ENCODE measurements around the gene UXS1. TPM values are rescaled to one million over a fixed set of nuclear protein-coding genes. Genes with fewer than 3 reads are reported as not detected.

UXS1 gene
- total RNA-seq, 1 experiment from 2014 or later = 49.1 TPM

GRCh38 chr2:106111882-106112571 is 82.1 kb downstream of the UXS1 start:
- ChIA-PET POLR2A (ENCODE audit: unreplicated experiment) (no interaction called here), CTCF (no interaction called here)
- Histone ChIP-seq H3K36me3 (ENCODE audit: low read depth, low read length) (no peaks in the 10 kb centered on the region; the same call in 1 of the 2 replicates), H3K4me3 (ENCODE audit: low read length) (no peak overlapping the region), H3K9me3 (ENCODE audit: low read length) (no peaks in the 10 kb centered on the region), H3F3A (ENCODE audit: low read length, unreplicated experiment) (no peaks in the 10 kb centered on the region), H3K4me2 (ENCODE audit: low read length) (no peak overlapping the region), H3K27me3 (ENCODE audit: low read length) (no peaks in the 10 kb centered on the region), H2AFZ (ENCODE audit: low read length) (no peak overlapping the region), H3K27ac (ENCODE audit: low read length) (no peak overlapping the region), H3K9ac (ENCODE audit: low read length) (no peak overlapping the region), H3K9me2 (replicated peaks; ENCODE audit: low read length) (no peaks in the 10 kb centered on the region), H3K4me1 (ENCODE audit: insufficient read depth, low read length) (peaks cover 25% of the 10 kb centered on the region), H4K20me1 (ENCODE audit: low read length) (no peaks in the 10 kb centered on the region), H3K79me2 (ENCODE audit: low read length) (no peaks in the 10 kb centered on the region)
- DNase-seq (no peak), ATAC-seq (no peak)
- intact Hi-C loops (cut with micrococcal nuclease) = no loop called here
- TF ChIP-seq EZH2 (IDR thresholded peaks at IDR 0.05; ENCODE audit: low read length, unreplicated experiment) (no peak), EZH2phosphoT487 (IDR thresholded peaks at IDR 0.05; ENCODE audit: borderline replicate concordance, low read length) (no peak), CTCF (conservative IDR thresholded peaks at IDR 0.05; ENCODE audit: low read depth, low read length) (no peak)
- BruUV-seq (replicated peaks) = no TSS peak

- Histone ChIP-seq H3K36me3 (ENCODE audit: low read depth, low read length) (no peaks in the 10 kb centered on the region; the same call in 1 of the 2 replicates), H3K27ac (ENCODE audit: low read length) (no peak overlapping the region), H3K79me2 (ENCODE audit: low read length) (no peaks in the 10 kb centered on the region), H3F3A (ENCODE audit: low read length, unreplicated experiment) (no peaks in the 10 kb centered on the region), H3K9me3 (ENCODE audit: low read length) (no peaks in the 10 kb centered on the region), H3K4me3 (ENCODE audit: low read length) (no peak overlapping the region), H3K4me2 (ENCODE audit: low read length) (no peak overlapping the region), H4K20me1 (ENCODE audit: low read length) (no peaks in the 10 kb centered on the region), H3K27me3 (ENCODE audit: low read length) (no peaks in the 10 kb centered on the region), H3K4me1 (ENCODE audit: insufficient read depth, low read length) (peaks cover 14% of the 10 kb centered on the region), H2AFZ (ENCODE audit: low read length) (no peak overlapping the region), H3K9ac (ENCODE audit: low read length) (no peak overlapping the region), H3K9me2 (replicated peaks; ENCODE audit: low read length) (no peaks in the 10 kb centered on the region)
- ChIA-PET CTCF (no interaction called here), POLR2A (ENCODE audit: unreplicated experiment) (no interaction called here)
- DNase-seq = no peak
- intact Hi-C loops (cut with micrococcal nuclease) = loop anchor here (10.0 kb wide), 1 partner anchor 155 kb away; no protein-coding TSS in a partner anchor
- no peak for ATAC-seq
- BruUV-seq (replicated peaks) = no TSS peak
- TF ChIP-seq CTCF (conservative IDR thresholded peaks at IDR 0.05; ENCODE audit: low read depth, low read length) (no peak), EZH2phosphoT487 (IDR thresholded peaks at IDR 0.05; ENCODE audit: borderline replicate concordance, low read length) (no peak), EZH2 (IDR thresholded peaks at IDR 0.05; ENCODE audit: low read length, unreplicated experiment) (no peak)
These were observed 84.3 kb downstream of the UXS1 start for GRCh38 chr2:106109675-106110424.

- H3K27ac ChIP-seq (ENCODE audit: low read length) = no peak overlapping the region
These were observed 85.3 kb downstream of the UXS1 start for GRCh38 chr2:106108791-106109190.

More at GRCh38 chr2:106108791-106109190, 85.3 kb downstream of the UXS1 start:
- H3K9me2 ChIP-seq (replicated peaks; ENCODE audit: low read length) = no peaks in the 10 kb centered on the region
- intact Hi-C loops (cut with micrococcal nuclease) = loop anchor here (1.0 to 10.0 kb wide), 3 partner anchors 48 to 435 kb away; no protein-coding TSS in a partner anchor
- ATAC-seq = no peak
- H3K79me2 ChIP-seq (ENCODE audit: low read length) = no peaks in the 10 kb centered on the region
- peaks cover 11% of the 10 kb centered on the region for H3K4me1 ChIP-seq (ENCODE audit: insufficient read depth, low read length)
- BruUV-seq (replicated peaks) = no TSS peak
- CTCF ChIA-PET = interaction anchor here (0.6 kb wide), 1 partner anchor 54 kb away, joined by 3 read pairs; no protein-coding TSS in a partner anchor
- no peaks in the 10 kb centered on the region for H3K36me3 ChIP-seq (ENCODE audit: low read depth, low read length)
- no peaks in the 10 kb centered on the region for H3K27me3 ChIP-seq (ENCODE audit: low read length)
- POLR2A ChIA-PET (ENCODE audit: unreplicated experiment) = no interaction called here
- no peaks in the 10 kb centered on the region for H4K20me1 ChIP-seq (ENCODE audit: low read length)
- no peak overlapping the region for H2AFZ ChIP-seq (ENCODE audit: low read length)
- DNase-seq = no peak
- no peak overlapping the region for H3K9ac ChIP-seq (ENCODE audit: low read length)
- H3F3A ChIP-seq (ENCODE audit: low read length, unreplicated experiment) = no peaks in the 10 kb centered on the region
- no peaks in the 10 kb centered on the region for H3K9me3 ChIP-seq (ENCODE audit: low read length)
- H3K4me3 ChIP-seq (ENCODE audit: low read length) = no peak overlapping the region
- TF ChIP-seq EZH2 (IDR thresholded peaks at IDR 0.05; ENCODE audit: low read length, unreplicated experiment) = no peak
- no peak for TF ChIP-seq CTCF (conservative IDR thresholded peaks at IDR 0.05; ENCODE audit: low read depth, low read length)
- no peak for TF ChIP-seq EZH2phosphoT487 (IDR thresholded peaks at IDR 0.05; ENCODE audit: borderline replicate concordance, low read length)
- H3K4me2 ChIP-seq (ENCODE audit: low read length) = no peak overlapping the region
